ENCODE measurements around the gene GAK. TPM values are rescaled to one million over a fixed set of nuclear protein-coding genes. Genes with fewer than 3 reads are reported as not detected.

The GAK gene
- total and polyA plus RNA-seq, 5 donors: 35.5 to 45.6 (median 39.4) TPM

- DNase-seq (no peak), ATAC-seq (no peak)
- H3K4me3 ChIP-seq (ENCODE audit: low read length): no peak overlapping the region
- WGBS: 95% methylated on average over 22 of the region's 22 CpGs
- H3K9me3 ChIP-seq (ENCODE audit: control insufficient read depth, low read length): no peaks in the 10 kb centered on the region
- H3K27ac ChIP-seq (ENCODE audit: low read length): no peak overlapping the region
- intact Hi-C loops (cut with DNase I): no loop called here
- no peaks in the 10 kb centered on the region for H3K4me1 ChIP-seq (ENCODE audit: control insufficient read depth, insufficient read depth, low read length)
- H3K27me3 ChIP-seq (ENCODE audit: control insufficient read depth, insufficient read depth): no peaks in the 10 kb centered on the region
Observed at GRCh38 chr4:890036-890695, 42.0 kb downstream of the GAK start.

GRCh38 chr4:889516-889915 lies 42.6 kb downstream of the GAK start:
- H3K27me3 ChIP-seq (ENCODE audit: control insufficient read depth, insufficient read depth): no peaks in the 10 kb centered on the region
- H3K27ac ChIP-seq (ENCODE audit: low read length): no peak overlapping the region
- H3K9me3 ChIP-seq (ENCODE audit: control insufficient read depth, low read length): no peaks in the 10 kb centered on the region
- 93% methylated on average over 16 of the region's 16 CpGs for WGBS
- no peak overlapping the region for H3K4me3 ChIP-seq (ENCODE audit: low read length)
- intact Hi-C loops (cut with DNase I): no loop called here
- no peaks in the 10 kb centered on the region for H3K4me1 ChIP-seq (ENCODE audit: control insufficient read depth, insufficient read depth, low read length)
- DNase-seq: no peak
- no peak for ATAC-seq

- WGBS: 94% methylated on average over 23 of the region's 23 CpGs
- ATAC-seq: no peak
- intact Hi-C loops (cut with DNase I): no loop called here
- H3K9me3 ChIP-seq (ENCODE audit: control insufficient read depth, low read length): no peaks in the 10 kb centered on the region
- DNase-seq: no peak
- H3K27ac ChIP-seq (ENCODE audit: low read length): no peak overlapping the region
- H3K4me1 ChIP-seq (ENCODE audit: control insufficient read depth, insufficient read depth, low read length): no peaks in the 10 kb centered on the region
- H3K27me3 ChIP-seq (ENCODE audit: control insufficient read depth, insufficient read depth): no peaks in the 10 kb centered on the region
- no peak overlapping the region for H3K4me3 ChIP-seq (ENCODE audit: low read length)
Observed at GRCh38 chr4:888029-888428, 44.1 kb downstream of the GAK start.

- Histone ChIP-seq H3K4me3 (ENCODE audit: low read length) (no peak overlapping the region), H3K4me1 (ENCODE audit: control insufficient read depth, insufficient read depth, low read length) (no peaks in the 10 kb centered on the region), H3K27ac (ENCODE audit: low read length) (no peak overlapping the region), H3K9me3 (ENCODE audit: control insufficient read depth, low read length) (no peaks in the 10 kb centered on the region), H3K27me3 (ENCODE audit: control insufficient read depth, insufficient read depth) (no peaks in the 10 kb centered on the region)
- intact Hi-C loops (cut with DNase I): no loop called here
- DNase-seq (no peak), ATAC-seq (no peak)
- 96% methylated on average over 63 of the region's 63 CpGs for WGBS
Observed at GRCh38 chr4:887034-887763, 44.9 kb downstream of the GAK start.

- H3K27me3 ChIP-seq (ENCODE audit: control insufficient read depth, insufficient read depth): no peaks in the 10 kb centered on the region
- DNase-seq (no peak), ATAC-seq (no peak)
- H3K4me1 ChIP-seq (ENCODE audit: control insufficient read depth, insufficient read depth, low read length): no peaks in the 10 kb centered on the region
- H3K9me3 ChIP-seq (ENCODE audit: control insufficient read depth, low read length): no peaks in the 10 kb centered on the region
- 72% methylated on average over 9 of the region's 9 CpGs for WGBS
- intact Hi-C loops (cut with DNase I): no loop called here
- H3K4me3 ChIP-seq (ENCODE audit: low read length): no peak overlapping the region
- H3K27ac ChIP-seq (ENCODE audit: low read length): no peak overlapping the region
Observed at GRCh38 chr4:886244-886643, 45.9 kb downstream of the GAK start.

GRCh38 chr4:885353-885752 lies 46.8 kb downstream of the GAK start:
- no peaks in the 10 kb centered on the region for H3K27me3 ChIP-seq (ENCODE audit: control insufficient read depth, insufficient read depth)
- no peaks in the 10 kb centered on the region for H3K4me1 ChIP-seq (ENCODE audit: control insufficient read depth, insufficient read depth, low read length)
- no peak for DNase-seq
- no peak overlapping the region for H3K27ac ChIP-seq (ENCODE audit: low read length)
- no peak for ATAC-seq
- H3K9me3 ChIP-seq (ENCODE audit: control insufficient read depth, low read length): no peaks in the 10 kb centered on the region
- no peak overlapping the region for H3K4me3 ChIP-seq (ENCODE audit: low read length)
- WGBS: 91% methylated on average over 10 of the region's 10 CpGs
- intact Hi-C loops (cut with DNase I): no loop called here

- Histone ChIP-seq H3K4me3 (ENCODE audit: low read length) (no peak overlapping the region), H3K27ac (ENCODE audit: low read length) (no peak overlapping the region), H3K9me3 (ENCODE audit: control insufficient read depth, low read length) (no peaks in the 10 kb centered on the region), H3K4me1 (ENCODE audit: control insufficient read depth, insufficient read depth, low read length) (no peaks in the 10 kb centered on the region), H3K27me3 (ENCODE audit: control insufficient read depth, insufficient read depth) (no peaks in the 10 kb centered on the region)
- no peak for DNase-seq
- 87% methylated on average over 24 of the region's 24 CpGs for WGBS
- intact Hi-C loops (cut with DNase I): no loop called here
- no peak for ATAC-seq
Observed at GRCh38 chr4:884896-885295, 47.2 kb downstream of the GAK start.

GRCh38 chr4:884259-884658 lies 47.9 kb downstream of the GAK start:
- Histone ChIP-seq H3K27ac (ENCODE audit: low read length) (no peak overlapping the region), H3K4me3 (ENCODE audit: low read length) (no peak overlapping the region), H3K4me1 (ENCODE audit: control insufficient read depth, insufficient read depth, low read length) (no peaks in the 10 kb centered on the region), H3K9me3 (ENCODE audit: control insufficient read depth, low read length) (no peaks in the 10 kb centered on the region), H3K27me3 (ENCODE audit: control insufficient read depth, insufficient read depth) (no peaks in the 10 kb centered on the region)
- no peak for ATAC-seq
- intact Hi-C loops (cut with DNase I): no loop called here
- no peak for DNase-seq
- WGBS: 83% methylated on average over 15 of the region's 15 CpGs

GRCh38 chr4:883377-884095 lies 48.6 kb downstream of the GAK start:
- intact Hi-C loops (cut with DNase I): no loop called here
- H3K9me3 ChIP-seq (ENCODE audit: control insufficient read depth, low read length): no peaks in the 10 kb centered on the region
- H3K4me3 ChIP-seq (ENCODE audit: low read length): no peak overlapping the region
- H3K27ac ChIP-seq (ENCODE audit: low read length): no peak overlapping the region
- no peaks in the 10 kb centered on the region for H3K27me3 ChIP-seq (ENCODE audit: control insufficient read depth, insufficient read depth)
- no peaks in the 10 kb centered on the region for H3K4me1 ChIP-seq (ENCODE audit: control insufficient read depth, insufficient read depth, low read length)
- ATAC-seq: no peak
- DNase-seq: no peak
- 93% methylated on average over 26 of the region's 26 CpGs for WGBS

GRCh38 chr4:882646-883045 lies 49.5 kb downstream of the GAK start:
- no peak overlapping the region for H3K4me3 ChIP-seq (ENCODE audit: low read length)
- no peaks in the 10 kb centered on the region for H3K9me3 ChIP-seq (ENCODE audit: control insufficient read depth, low read length)
- no peaks in the 10 kb centered on the region for H3K27me3 ChIP-seq (ENCODE audit: control insufficient read depth, insufficient read depth)
- intact Hi-C loops (cut with DNase I): no loop called here
- ATAC-seq (no peak), DNase-seq (peak in 1 of 3 donors; percentile 46)
- H3K4me1 ChIP-seq (ENCODE audit: control insufficient read depth, insufficient read depth, low read length): no peaks in the 10 kb centered on the region
- no peak overlapping the region for H3K27ac ChIP-seq (ENCODE audit: low read length)
- 95% methylated on average over 22 of the region's 22 CpGs for WGBS

GRCh38 chr4:881709-882108 lies 50.4 kb downstream of the GAK start:
- H3K27ac ChIP-seq (ENCODE audit: low read length): no peak overlapping the region
- H3K27me3 ChIP-seq (ENCODE audit: control insufficient read depth, insufficient read depth): no peaks in the 10 kb centered on the region
- ATAC-seq (no peak), DNase-seq (no peak)
- WGBS: 93% methylated on average over 34 of the region's 34 CpGs
- no peaks in the 10 kb centered on the region for H3K4me1 ChIP-seq (ENCODE audit: control insufficient read depth, insufficient read depth, low read length)
- no peak overlapping the region for H3K4me3 ChIP-seq (ENCODE audit: low read length)
- H3K9me3 ChIP-seq (ENCODE audit: control insufficient read depth, low read length): no peaks in the 10 kb centered on the region
- intact Hi-C loops (cut with DNase I): no loop called here

All from right cardiac atrium (tissue), 5 donors.